Ramos (cell line): ENCODE results near the gene MYO3A.
"Not testable (repeated sequence)": the region's sequence is repeated elsewhere in the genome, so short reads cannot be mapped to it uniquely, and the experiment has no call there.

Experiments used
- in situ Hi-C: fragments of 300-500 bp; cut with MboI; formaldehyde crosslinking; loops from one replicate; pipeline ENCODE4 v1.14.3; 2022; ENCODE audit warnings: low sequenced_read_pairs; ENCODE audit not compliant: unreplicated experiment

Gene MYO3A

DNA sequence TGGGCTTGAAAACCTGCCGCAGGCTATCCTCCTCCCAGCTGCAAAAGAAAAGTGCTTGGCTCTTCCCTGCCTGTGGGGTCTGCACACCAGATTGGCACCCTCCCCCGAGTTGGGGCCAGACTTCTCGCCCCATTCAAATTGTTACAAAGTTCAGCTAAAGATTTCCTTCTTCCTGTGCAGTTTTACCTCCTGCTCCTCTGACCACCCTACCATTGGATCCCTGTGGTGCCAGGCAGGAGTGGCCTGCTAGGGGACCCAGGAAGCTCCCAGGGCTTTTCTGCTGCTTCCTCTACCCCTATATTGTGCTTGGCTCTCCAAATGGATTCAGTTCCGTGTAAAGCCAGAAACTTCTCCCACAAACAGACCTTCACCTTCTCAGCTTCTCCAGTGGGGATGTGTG lies 147.4 kb downstream of the MYO3A start:
- in situ Hi-C loops = no loop called here

- in situ Hi-C loops = no loop called here
Observed at GRCh38 chr10:26085549-26085948, 151.5 kb downstream of the MYO3A start.

- in situ Hi-C loops = no loop called here
Observed at GRCh38 chr10:26087666-26088065, 153.6 kb downstream of the MYO3A start.

- in situ Hi-C loops = no loop called here
Observed at GRCh38 chr10:26090026-26090425, 156.0 kb downstream of the MYO3A start.

- in situ Hi-C loops = no loop called here
Observed at GRCh38 chr10:26090762-26091161, 156.7 kb downstream of the MYO3A start.

DNA sequence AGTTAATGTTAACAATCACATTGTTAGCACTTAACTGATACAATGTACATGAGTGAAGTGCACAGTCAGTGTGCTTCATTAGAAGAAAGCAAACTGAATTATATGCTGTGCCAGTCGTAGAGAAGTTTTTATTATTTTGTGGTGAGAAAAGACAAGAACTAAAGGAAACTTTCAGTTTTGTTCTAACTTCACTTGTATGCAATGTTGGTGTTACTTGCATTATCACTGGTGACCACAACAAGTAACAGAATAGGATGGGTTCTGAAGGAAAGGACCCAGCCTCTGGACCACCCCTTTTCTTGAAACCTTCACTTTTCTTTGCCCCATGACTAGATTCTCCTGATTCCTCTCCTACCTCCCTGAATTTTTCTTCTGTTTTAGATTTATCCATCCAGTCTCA lies 159.2 kb downstream of the MYO3A start:
- in situ Hi-C loops = no loop called here

DNA sequence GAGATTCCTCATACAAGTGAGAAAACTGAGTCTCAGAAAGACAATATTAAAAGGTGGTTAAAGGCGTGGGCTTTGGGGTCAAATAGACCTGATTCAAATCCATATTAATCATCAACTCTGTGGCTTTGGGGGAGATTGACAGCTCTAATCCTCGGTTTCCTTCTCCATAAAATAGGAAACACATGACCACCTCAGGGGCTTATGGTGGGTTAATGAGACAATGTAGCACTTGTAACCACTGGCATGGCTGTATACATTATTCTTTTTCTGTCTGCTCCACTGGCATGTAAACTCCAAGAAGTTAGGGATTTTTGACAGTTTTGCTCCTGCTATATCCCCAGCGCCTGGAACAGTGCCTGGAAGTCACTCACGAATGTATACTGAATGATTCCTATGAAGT lies 161.8 kb downstream of the MYO3A start:
- in situ Hi-C loops = no loop called here

DNA sequence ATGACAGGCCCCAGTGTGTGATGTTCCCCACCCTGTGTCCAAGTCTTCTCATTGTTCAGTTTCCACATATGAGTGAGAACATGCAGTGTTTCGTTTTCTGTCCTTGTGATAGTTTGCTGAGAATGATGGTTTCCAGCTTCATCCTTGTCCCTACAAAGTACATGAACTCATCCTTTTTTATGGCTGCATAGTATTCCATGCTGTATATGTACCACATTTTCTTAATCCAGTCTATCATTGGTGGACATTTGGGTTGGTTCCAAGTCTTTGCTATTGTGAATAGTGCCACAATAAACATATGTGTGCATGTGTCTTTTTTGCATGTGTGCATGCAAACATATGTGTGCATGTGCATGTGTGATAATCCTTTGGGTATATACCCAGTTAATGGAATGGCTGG lies 163.5 kb downstream of the MYO3A start:
- in situ Hi-C loops = not testable (repeated sequence)

GRCh38 chr10:26112532-26112931 lies 178.5 kb downstream of the MYO3A start:
- in situ Hi-C loops = no loop called here

GRCh38 chr10:26138613-26139012 lies 204.6 kb downstream of the MYO3A start:
- in situ Hi-C loops = no loop called here

DNA sequence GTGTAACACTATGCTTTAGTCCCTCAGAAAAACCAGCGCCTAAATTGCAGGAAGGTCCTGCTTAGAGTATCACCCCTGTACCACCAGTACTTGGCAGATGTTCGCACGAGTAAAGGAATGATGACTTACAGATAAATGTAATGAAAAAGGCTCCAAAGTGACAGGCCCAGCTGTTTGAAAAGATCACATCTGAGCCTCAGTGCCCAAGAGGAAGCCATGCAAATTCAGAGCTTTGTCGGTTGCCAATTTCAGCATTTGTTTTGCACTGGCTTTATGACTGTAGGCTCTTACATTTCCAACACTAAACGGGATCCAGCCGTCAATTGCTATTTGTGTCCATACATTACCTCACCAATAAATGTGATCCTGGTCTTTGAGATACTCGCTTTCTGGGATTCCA lies 222.0 kb downstream of the MYO3A start:
- in situ Hi-C loops = no loop called here

- in situ Hi-C loops = no loop called here
Observed at GRCh38 chr10:26157734-26158133, 223.7 kb downstream of the MYO3A start.

- in situ Hi-C loops = no loop called here
Observed at GRCh38 chr10:26169466-26169865, 235.4 kb downstream of the MYO3A start.

DNA sequence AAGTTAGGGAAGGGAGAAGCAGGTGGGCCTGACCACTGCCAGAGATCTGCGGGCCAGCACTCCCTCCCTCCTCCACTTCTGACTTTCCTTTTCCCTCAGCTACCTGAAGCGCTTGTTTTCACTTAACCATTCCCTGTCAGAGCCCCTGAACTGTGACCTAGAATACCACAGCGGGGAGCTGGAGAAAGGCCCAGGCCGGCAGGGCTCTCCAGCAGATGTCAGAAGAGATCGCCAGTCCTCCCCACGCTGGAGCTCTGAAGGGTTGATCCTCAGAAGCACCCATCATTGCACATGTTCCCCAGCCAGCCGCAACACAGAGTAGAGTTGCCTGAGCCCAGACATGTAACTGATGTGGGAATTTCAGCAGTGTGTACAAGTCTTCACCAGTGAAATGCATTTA lies 238.1 kb downstream of the MYO3A start:
- in situ Hi-C loops = no loop called here

GRCh38 chr10:26173837-26174236 lies 239.8 kb downstream of the MYO3A start:
- in situ Hi-C loops = no loop called here

DNA sequence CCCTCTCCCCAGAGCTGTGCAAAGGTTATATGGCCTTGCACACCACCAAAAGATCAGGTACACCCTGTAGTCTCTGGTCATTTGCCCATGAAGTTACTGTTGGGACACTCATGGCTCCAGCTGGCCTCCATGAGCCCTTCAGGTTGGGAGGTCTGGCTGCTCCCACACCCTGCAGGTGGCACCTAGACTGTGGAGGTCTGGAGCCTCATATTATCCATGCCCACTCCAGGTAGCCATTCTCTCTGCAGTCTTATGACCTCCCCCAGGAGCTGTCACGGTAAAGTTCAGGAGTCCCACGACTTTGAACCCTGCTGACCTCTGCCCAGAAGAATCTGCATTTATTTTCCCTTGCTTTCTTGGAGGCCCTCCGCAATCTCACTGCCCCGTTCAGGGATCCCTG lies 243.3 kb downstream of the MYO3A start:
- in situ Hi-C loops = no loop called here

GRCh38 chr10:26194275-26194674 lies 260.2 kb downstream of the MYO3A start:
- in situ Hi-C loops = no loop called here

GRCh38 chr10:26197248-26197647 lies 263.2 kb downstream of the MYO3A start:
- in situ Hi-C loops = no loop called here

DNA sequence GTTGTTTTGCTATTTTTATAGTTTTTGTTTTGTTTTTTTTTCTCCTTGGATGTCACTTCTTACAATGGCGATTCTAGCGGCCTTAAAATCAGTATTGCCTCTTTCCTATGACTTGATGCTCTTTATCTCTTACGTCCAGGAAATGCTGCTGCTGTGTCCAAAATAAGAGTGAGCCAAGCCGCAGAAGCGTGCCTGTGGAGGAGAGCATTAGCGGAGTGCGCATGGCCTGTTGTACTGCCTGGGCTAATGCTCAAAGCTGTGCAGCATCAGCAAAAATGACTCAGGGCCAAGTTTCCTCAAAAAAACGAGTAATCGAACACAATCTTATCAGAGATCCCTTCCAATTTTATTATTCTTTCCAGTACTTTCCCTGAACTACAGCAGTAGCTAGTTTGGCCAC lies 264.1 kb downstream of the MYO3A start:
- in situ Hi-C loops = no loop called here

DNA sequence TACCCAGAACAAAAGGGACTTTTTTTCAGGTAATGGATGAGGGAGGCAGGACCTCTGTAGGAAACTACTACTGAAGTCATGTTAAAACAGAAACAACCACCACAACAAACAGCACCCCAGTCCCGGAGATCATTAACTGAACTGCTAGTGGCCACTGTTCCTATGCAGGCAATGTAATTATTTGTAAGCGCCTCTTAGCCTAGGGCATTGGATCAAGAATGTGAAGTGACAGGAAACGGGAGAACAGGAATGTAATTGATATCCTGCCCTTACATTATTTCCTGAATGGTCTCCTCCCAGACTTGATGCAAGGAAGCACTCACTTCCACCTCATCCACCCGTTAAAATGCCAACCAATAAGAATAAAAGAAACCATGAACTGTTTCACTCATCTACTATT lies 265.8 kb downstream of the MYO3A start:
- in situ Hi-C loops = no loop called here

GRCh38 chr10:26205223-26205622 lies 271.2 kb downstream of the MYO3A start:
- in situ Hi-C loops = no loop called here

DNA sequence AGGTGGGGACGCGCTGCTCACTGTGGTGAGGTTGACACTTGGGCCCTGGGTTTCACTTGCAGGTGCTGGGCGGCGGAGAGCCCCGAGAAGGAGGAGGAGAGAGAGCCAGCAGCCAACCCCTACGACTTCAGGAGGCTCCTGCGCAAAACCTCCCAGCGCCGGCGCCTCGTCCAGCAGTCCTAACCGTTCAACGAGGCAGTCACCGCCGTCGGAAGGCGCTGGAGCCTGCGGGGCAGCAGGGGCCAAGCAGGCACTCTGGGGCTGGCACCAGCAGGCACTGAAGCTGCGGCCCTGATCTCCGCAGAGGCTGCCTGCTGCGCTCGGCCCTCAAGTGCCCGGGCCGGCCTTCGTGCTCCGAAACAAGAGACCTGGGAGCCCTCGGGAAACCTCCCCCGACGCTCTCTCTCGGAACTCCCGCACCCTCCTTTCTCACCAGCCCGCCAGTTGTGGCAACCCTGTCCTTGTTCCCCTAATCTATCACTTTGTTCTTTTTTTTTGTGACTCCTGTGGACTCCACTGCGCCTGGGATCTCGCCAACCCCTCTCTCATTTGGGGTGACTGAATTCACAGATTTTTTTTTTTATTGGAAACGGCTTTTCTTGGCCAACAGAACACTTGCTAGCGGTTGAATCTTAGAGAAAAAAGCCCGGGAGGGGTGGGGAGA lies 277.9 kb downstream of the MYO3A start:
- in situ Hi-C loops = no loop called here

DNA sequence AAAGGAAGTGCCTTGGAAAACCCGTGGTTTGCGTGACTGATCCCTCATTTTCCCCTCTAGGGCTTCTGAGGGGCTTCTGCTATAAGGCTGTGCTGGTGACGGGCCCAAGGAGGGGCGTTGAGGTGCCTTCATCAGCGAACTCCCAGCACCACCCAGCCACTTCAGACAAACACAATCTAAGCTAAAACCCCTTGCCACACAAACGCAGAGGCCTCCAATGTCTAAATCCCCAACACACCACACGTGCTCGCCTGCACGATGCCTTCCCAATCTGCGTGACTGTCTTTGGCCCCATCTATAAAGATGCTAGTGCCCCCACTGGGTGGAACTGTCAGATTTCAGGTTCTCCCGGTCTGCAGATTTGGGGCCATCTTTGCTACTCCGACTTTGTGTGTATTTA lies 278.5 kb downstream of the MYO3A start:
- in situ Hi-C loops = no loop called here
